Activated CD4-positive, CD25-positive, alpha-beta regulatory T cell treated with anti-CD3 and anti-CD28 coated beads, Interleukin-2, amount 50 U/mL, for 24 hours (primary cell): ENCODE data around the gene CNR2.
"Not testable (repeated sequence)": the region's sequence is repeated elsewhere in the genome, so short reads cannot be mapped to it uniquely, and the experiment has no call there.

Experiments
- ATAC-seq, 2 donors: fragments of 150-1000 bp; cut with Tn5 transposase; one replicate each; pipeline ENCODE4 v1.10.0; 2021; ENCODE audit warnings: mild to moderate bottlenecking in 1 of 2, moderate library complexity in 1 of 2

Gene CNR2

GRCh38 chr1:23827717-23828116 lies 85.4 kb downstream of the CNR2 start:
- ATAC-seq: no peak

- ATAC-seq: not testable (repeated sequence)
These were observed 86.6 kb downstream of the CNR2 start for GRCh38 chr1:23826590-23826989.

GRCh38 chr1:23825762-23826522 lies 87.2 kb downstream of the CNR2 start:
- peak; percentile 73 to 83 for ATAC-seq

DNA sequence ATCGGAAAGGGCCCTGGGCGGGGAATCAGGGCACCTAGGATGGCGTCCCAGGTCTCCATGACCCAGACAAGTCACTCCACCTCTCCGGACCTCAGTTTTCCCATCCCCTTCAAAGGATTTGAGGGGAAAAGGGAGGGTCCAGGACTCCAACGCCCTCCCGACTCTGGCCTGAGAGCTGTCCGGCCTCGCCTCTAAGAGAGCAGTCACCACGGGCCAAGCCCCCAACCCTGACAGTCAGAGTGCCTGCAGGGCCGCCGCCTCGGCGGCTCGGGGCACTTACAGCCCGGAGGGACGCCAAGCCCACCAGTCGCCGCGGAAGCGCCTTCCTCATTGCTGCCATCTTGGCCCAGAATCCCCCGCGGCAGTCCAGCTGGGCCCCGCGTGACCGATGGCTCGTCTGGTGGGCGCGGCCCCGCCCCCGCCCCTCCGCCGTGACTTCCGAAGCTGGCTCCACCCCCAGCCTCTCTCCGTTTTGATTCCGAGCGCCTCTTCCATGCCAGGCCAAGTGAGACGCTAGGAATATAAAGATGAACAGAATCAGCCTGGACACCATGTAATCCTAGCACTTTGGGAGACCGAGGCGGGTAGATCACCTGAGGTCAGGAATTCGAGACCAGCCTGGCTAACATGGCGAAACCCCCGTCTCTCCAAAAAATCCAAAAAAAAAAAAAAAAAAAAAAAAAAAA lies 87.9 kb downstream of the CNR2 start, which contains the start of gene HMGCL:
Gene HMGCL, minus strand, starts transcription at position 354 of the 686 bp plus-strand sequence. Its CDS starts 14 bp downstream, at position 340.
- peak; percentile 90 to 92 for ATAC-seq

DNA sequence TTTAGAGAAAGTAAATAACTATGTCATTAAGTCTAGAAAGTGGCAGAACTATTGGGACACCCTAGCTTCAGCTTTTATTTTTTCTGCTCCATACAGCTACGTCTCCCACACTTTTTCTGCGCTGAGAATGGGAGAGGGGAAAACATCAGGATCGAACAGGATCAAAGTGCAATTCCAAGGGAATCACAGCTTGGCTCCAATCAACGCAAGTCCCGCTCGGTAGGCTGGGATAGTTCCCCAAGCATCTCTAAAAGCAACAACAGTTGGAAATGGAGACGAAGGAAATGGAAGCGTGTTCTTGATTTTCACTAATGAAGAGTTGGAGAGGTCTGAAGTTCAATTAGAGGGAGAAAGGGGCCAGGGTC lies 88.5 kb downstream of the CNR2 start:
- ATAC-seq: no peak

DNA sequence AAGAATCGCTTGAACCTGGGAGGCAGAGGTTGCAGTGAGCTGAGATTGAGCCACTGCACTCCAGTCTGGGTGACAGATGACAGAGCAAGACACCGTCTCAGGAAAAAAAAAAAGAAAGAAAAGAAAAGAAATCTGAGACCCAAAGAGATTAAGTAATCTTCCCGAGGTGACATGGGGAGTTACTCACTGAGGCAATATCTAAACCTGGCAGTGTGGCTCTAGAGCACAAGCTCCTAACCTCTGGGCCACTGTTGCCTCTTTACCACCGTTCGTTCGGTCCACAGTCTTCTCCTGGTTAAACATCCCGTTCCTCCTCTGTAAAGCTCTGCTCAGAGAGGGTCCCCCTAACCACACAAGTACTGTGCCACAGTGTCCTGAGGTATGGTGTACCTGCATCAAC lies 89.4 kb downstream of the CNR2 start:
- ATAC-seq: no peak
